EH (cell line): Measurements from ENCODE around the gene GNG13.
A peak's percentile ranks its signal among the peaks of the same experiment; 100 is the strongest.
"Not testable (repeated sequence)": the region's sequence is repeated elsewhere in the genome, so short reads cannot be mapped to it uniquely, and the experiment has no call there.

Source experiments
- DNase-seq: peaks from one replicate; pipeline ENCODE4 v3.0.0-alpha.2; 2015; ENCODE audit warnings: low read depth

GNG13 gene

GRCh38 chr16:776824-777223, 23.7 kb downstream of the GNG13 start:
- DNase-seq: no peak

- not testable (repeated sequence) for DNase-seq
These were observed 24.2 kb downstream of the GNG13 start for GRCh38 chr16:776298-776697.

- no peak for DNase-seq
These were observed 25.2 kb downstream of the GNG13 start for GRCh38 chr16:775236-775796.

- no peak for DNase-seq
These were observed 26.2 kb downstream of the GNG13 start for GRCh38 chr16:774086-775001.

- DNase-seq: no peak
These were observed 27.6 kb downstream of the GNG13 start for GRCh38 chr16:772959-773358.

GRCh38 chr16:770411-770810, 30.1 kb downstream of the GNG13 start:
- no peak for DNase-seq

GRCh38 chr16:769934-770333, 30.6 kb downstream of the GNG13 start:
- no peak for DNase-seq

- DNase-seq: peak; percentile 17
These were observed 31.2 kb downstream of the GNG13 start for GRCh38 chr16:769184-769784.

GRCh38 chr16:768428-768827, 32.1 kb downstream of the GNG13 start:
- DNase-seq: no peak

- DNase-seq: no peak
These were observed 32.7 kb downstream of the GNG13 start for GRCh38 chr16:767743-768235.

GRCh38 chr16:766820-767640, 33.5 kb downstream of the GNG13 start:
- no peak for DNase-seq

- DNase-seq: no peak
These were observed 34.3 kb downstream of the GNG13 start for GRCh38 chr16:766008-766819.

GRCh38 chr16:765488-765865, 35.1 kb downstream of the GNG13 start:
- DNase-seq: no peak

- no peak for DNase-seq
These were observed 35.6 kb downstream of the GNG13 start for GRCh38 chr16:764848-765487.

- DNase-seq: no peak
These were observed 36.3 kb downstream of the GNG13 start for GRCh38 chr16:764184-764750.

- DNase-seq: no peak
These were observed 37.0 kb downstream of the GNG13 start for GRCh38 chr16:763369-764183.

GRCh38 chr16:762595-763268, 37.8 kb downstream of the GNG13 start:
- no peak for DNase-seq

GRCh38 chr16:761625-762513, 38.7 kb downstream of the GNG13 start:
- DNase-seq: no peak
